ENCODE measurements around the gene GAB4.

Gene GAB4

DNA sequence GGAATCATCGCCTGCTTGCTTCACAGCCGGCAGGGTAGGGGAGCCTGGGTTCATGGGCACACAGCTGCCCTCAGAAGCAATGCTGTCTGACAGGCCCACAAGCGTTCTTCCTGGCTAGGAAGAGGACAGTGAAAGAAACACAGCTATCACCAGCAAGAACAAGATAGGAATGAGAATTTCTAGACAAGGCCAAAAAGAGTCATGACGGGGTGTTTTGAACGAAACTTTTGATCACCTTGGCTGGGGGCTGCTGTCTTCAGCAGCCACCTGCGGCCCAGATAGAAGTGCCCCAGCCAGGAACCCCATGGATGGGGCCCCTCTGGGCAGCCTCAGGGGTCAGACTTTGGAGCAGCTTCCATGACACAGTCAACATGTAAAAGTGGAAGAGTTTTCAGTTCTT lies 41.8 kb downstream of the GAB4 start:
- in situ Hi-C loops (cut with HindIII; ENCODE audit: low sequenced_read_pairs), result no loop called here
- DNase-seq (ENCODE audit: low read depth, low spot score), result no peak
- TF ChIP-seq, protein P1, sequence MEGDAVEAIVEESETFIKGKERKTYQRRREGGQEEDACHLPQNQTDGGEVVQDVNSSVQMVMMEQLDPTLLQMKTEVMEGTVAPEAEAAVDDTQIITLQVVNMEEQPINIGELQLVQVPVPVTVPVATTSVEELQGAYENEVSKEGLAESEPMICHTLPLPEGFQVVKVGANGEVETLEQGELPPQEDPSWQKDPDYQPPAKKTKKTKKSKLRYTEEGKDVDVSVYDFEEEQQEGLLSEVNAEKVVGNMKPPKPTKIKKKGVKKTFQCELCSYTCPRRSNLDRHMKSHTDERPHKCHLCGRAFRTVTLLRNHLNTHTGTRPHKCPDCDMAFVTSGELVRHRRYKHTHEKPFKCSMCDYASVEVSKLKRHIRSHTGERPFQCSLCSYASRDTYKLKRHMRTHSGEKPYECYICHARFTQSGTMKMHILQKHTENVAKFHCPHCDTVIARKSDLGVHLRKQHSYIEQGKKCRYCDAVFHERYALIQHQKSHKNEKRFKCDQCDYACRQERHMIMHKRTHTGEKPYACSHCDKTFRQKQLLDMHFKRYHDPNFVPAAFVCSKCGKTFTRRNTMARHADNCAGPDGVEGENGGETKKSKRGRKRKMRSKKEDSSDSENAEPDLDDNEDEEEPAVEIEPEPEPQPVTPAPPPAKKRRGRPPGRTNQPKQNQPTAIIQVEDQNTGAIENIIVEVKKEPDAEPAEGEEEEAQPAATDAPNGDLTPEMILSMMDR (IDR thresholded peaks at IDR 0.05; ENCODE audit: low read depth, low read length), result no peak
- H3K4me3 ChIP-seq (ENCODE audit: low read depth, low read length), result no peak overlapping the region

DNA sequence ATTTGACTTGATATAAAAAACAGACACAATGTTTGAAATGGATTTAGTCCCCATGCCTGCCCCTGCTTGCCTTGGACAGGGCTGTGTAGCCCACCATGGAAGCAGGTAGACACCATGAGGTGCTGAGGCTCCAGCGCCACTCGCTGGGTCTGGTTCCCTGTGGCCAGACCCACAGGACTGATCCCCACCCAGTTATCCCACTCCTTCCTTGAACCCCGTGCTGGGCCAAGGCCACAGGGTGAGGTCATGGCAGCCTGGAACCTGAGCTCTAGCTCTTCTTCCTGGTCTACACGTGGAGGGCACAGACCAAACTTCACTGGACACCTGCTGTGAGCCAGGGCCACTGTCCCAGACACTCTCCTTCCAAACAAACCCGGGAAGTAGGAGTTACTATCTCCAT lies 42.5 kb downstream of the GAB4 start:
- TF ChIP-seq, protein P1 (IDR thresholded peaks at IDR 0.05; ENCODE audit: low read depth, low read length), result no peak
- no peak for DNase-seq (ENCODE audit: low read depth, low spot score)
- in situ Hi-C loops (cut with HindIII; ENCODE audit: low sequenced_read_pairs), result no loop called here
- H3K4me3 ChIP-seq (ENCODE audit: low read depth, low read length), result no peak overlapping the region

DNA sequence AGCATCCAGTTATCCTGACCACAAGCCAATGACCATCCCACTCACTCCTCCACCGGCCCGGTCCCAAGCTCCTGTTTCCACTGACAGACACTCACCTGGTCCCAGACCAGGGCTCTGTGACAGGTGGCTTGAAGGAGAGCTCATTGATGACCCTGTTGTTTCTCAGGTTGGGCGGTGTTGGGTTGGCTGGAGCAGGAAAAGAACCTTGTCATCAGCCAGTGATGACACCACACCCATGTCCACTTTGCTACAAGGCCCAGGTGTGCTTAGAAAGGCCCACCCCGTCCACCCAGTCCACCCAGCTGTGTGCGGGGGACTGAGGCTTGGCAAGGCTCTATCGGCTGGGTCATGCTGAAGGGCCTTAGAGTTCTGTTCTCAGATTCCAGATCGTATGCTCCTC lies 42.9 kb downstream of the GAB4 start:
- TF ChIP-seq, protein P1 (IDR thresholded peaks at IDR 0.05; ENCODE audit: low read depth, low read length), result no peak
- DNase-seq (ENCODE audit: low read depth, low spot score), result no peak

DNA sequence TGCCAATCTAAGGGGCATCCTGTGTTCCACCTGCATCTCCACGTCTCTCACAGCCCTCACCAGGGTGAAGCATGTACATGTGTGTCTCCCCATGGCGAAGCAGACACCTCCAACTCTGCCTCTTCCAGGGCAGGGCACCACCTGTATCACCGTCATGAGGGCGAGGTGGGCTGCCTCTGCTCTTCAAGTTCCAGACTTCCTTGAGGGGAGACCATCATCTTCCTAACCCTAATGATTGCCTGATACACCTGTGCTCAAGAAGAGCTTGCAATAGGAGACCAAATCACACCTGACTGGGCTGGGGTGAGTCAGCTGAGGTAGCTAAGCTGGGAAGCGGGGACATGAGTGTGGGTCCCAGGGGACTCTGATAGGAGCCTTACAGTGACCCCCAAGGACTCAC lies 43.7 kb downstream of the GAB4 start:
- TF ChIP-seq, protein P1 (IDR thresholded peaks at IDR 0.05; ENCODE audit: low read depth, low read length), result no peak
- in situ Hi-C loops (cut with HindIII; ENCODE audit: low sequenced_read_pairs), result no loop called here
- DNase-seq (ENCODE audit: low read depth, low spot score), result no peak
- no peak overlapping the region for H3K4me3 ChIP-seq (ENCODE audit: low read depth, low read length)

More for the DNA sequence above, 42.9 kb downstream of the GAB4 start:
- no peak overlapping the region for H3K4me3 ChIP-seq (ENCODE audit: low read depth, low read length)
- in situ Hi-C loops (cut with HindIII; ENCODE audit: low sequenced_read_pairs), result no loop called here

DNA sequence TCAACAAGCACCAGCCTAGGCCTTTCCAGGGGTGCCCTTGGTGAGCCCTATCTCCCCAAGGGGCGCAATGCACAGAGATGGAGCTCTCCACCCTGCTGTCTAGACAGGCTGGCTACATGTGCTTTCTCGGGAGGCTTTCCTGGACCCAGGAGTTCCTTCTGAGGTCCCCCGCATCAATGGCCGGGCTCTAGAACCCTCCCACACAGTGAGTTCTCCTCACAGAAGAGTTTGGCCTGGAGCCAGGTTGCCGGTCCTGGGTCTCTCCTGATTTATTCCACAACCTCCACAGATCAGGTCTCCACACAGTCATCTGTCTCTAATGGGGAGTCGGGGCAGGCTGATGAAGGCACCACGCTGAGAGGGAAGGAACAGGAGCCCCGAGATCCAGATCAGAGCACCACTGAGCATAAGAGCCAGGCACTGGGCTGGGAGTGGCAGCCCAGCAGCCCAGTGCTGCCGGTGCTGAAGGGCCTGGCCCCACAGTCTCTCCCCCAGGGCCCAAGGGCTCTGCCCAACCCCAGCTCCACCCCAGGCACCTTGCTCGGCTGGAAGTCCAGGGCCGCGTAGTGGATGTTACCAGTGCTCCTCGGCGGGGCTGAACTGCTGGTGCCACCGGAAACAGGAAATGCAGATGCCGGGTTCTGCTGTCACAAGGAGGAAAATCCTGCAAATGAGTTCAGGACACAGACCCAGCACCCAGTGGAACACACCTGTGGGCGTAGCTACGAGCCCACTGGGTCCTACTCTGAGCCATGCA lies 44.7 kb downstream of the GAB4 start:
- in situ Hi-C loops (cut with HindIII; ENCODE audit: low sequenced_read_pairs), result no loop called here
- TF ChIP-seq, protein P1 (IDR thresholded peaks at IDR 0.05; ENCODE audit: low read depth, low read length), result no peak

DNA sequence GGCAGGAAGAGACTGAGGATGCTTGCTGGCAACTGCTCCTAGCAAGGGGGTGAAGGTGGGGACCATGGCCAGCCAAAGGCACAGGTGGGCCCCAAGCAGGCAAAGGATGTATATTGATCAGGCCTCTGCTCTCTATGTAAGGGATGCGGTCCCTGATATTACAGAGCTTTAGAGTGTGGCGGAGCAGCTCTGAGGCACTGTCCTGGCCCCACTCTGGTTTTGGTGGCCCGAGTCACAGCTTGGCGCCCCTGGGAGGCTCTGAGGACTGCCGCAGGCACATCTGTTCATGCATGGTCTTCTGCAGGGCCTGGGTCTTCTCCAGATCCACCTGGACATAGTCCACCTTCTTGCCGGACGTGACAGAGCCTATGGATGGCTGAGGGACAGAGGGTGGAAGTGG lies 45.5 kb downstream of the GAB4 start:
- TF ChIP-seq, protein P1 (IDR thresholded peaks at IDR 0.05; ENCODE audit: low read depth, low read length), result no peak
- no peak for DNase-seq (ENCODE audit: low read depth, low spot score)
- in situ Hi-C loops (cut with HindIII; ENCODE audit: low sequenced_read_pairs), result no loop called here
- no peak overlapping the region for H3K4me3 ChIP-seq (ENCODE audit: low read depth, low read length)

More for the DNA sequence above, 44.7 kb downstream of the GAB4 start:
- DNase-seq (ENCODE audit: low read depth, low spot score), result no peak
- no peak overlapping the region for H3K4me3 ChIP-seq (ENCODE audit: low read depth, low read length)
